ENCODE results near the gene CPO.
"Not testable (repeated sequence)": the region's sequence is repeated elsewhere in the genome, so short reads cannot be mapped to it uniquely, and the experiment has no call there.

CPO gene, protein sequence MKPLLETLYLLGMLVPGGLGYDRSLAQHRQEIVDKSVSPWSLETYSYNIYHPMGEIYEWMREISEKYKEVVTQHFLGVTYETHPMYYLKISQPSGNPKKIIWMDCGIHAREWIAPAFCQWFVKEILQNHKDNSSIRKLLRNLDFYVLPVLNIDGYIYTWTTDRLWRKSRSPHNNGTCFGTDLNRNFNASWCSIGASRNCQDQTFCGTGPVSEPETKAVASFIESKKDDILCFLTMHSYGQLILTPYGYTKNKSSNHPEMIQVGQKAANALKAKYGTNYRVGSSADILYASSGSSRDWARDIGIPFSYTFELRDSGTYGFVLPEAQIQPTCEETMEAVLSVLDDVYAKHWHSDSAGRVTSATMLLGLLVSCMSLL

DNA sequence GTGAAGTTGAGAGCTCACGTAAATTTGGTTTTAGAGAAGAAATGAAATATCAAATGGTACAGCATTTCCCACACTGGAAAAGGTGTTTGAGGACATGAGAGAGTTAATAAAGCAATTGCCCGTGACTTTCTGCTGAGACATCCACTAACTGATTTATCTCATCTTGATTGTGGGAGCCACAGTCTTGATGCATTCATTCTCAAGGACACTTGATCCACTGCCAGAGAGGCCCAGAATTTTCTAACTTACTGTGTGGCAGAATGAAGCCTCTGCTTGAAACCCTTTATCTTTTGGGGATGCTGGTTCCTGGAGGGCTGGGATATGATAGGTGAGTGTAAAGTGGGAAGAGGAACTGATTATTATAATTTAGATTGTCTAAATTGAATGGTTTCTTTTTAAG is at the start of gene CPO:
Gene CPO (plus strand): TSS at position 179 of the 400 bp plus-strand sequence. CDS start 82 bp downstream, at position 261.
- no peak for DNase-seq (ENCODE audit: low read depth in 3 of 3, low spot score in 1 of 3)

GRCh38 chr2:206890179-206890578 is 49.1 kb upstream of the CPO start:
- DNase-seq (ENCODE audit: low read depth in 3 of 3, low spot score in 1 of 3): no peak

- no peak for DNase-seq (ENCODE audit: low read depth in 3 of 3, low spot score in 1 of 3)
Measured at GRCh38 chr2:206890926-206891325, 48.4 kb upstream of the CPO start.

DNA sequence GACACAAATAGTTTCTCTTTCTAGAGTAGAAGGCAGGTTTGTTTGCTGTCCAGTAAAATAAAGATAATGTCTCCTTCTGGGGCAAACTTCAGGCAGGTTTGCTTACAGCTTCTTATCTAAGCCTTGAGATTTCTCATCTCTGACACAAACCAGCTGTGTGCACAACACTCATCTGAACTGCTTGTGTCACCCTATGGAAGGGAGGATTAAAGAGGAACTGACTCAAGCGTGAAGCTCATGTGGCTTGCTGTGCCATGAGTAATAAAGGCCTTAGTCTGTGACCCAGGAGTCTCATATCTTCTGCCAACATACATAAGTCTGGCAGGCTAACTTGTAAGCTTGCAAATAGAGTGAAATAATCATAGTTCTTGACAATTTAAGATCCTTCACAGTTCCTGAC is 24.2 kb upstream of the CPO start:
- DNase-seq (ENCODE audit: low read depth in 3 of 3, low spot score in 1 of 3): no peak

GRCh38 chr2:206918263-206918662 is 21.1 kb upstream of the CPO start:
- DNase-seq (ENCODE audit: low read depth in 3 of 3, low spot score in 1 of 3): no peak

GRCh38 chr2:206920310-206920709 is 19.0 kb upstream of the CPO start:
- DNase-seq (ENCODE audit: low read depth in 3 of 3, low spot score in 1 of 3): no peak

GRCh38 chr2:206920951-206921350 is 18.4 kb upstream of the CPO start:
- no peak for DNase-seq (ENCODE audit: low read depth in 3 of 3, low spot score in 1 of 3)

DNA sequence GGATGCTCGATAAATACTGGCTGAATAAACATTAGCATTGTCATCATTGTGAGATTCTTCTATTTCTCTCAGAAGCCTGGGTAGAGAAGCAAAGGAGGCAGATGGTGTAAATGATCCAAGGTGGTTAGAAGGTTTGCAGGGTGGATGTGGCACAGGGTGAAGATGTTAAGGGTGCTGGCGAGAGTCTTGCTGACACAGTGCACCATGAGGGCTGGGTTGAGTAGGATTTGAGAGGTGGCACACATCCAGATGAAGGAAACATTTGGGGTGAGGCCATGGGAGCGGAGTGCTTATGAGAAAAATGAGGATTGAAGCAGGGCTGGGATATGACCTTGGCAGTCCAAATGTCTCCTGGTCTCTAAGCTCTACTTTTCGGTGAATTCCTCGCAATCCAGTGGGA is 17.8 kb upstream of the CPO start:
- DNase-seq (ENCODE audit: low read depth in 3 of 3, low spot score in 1 of 3): no peak

DNA sequence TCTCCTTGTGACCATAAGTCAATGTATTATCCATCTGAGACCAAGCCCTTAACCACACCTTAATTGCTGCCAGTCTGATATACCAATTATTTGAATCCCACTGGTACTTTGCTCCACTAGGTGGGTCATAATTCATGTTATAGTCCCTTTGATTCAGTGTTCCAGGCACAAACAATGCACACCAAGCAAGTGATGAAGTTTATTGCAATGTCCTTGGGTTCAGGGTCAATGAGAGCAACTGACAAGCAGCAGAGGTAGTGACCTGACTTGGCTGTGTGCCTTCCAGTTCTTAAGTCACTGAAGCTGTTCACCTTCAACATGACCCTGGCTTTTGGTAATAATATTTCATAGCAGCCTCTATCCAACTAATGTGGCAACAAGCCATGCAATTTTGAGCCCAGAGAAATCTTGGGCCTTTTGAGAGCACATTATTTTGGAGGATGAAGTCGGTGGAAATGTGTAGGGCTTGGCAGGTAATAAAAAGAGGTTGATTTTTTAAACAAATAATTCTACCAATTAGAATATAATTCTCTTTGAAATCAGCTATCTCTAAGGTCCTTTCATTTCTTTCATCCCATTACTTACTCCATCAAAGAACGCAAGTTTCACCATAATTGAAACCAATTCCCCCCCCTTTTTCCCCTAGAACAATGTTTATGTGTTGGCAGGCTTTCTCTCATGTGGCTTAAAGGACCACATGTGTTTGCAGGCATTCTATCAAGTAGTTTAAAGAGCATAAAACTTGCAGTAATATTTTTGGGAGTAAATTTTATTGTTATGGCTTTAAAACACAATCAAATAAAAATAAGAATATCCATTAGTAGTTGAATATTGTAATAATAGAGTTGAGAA is 3.1 kb upstream of the CPO start:
- DNase-seq (ENCODE audit: low read depth in 3 of 3, low spot score in 1 of 3): no peak

GRCh38 chr2:206936843-206937230 is 2.5 kb upstream of the CPO start:
- no peak for DNase-seq (ENCODE audit: low read depth in 3 of 3, low spot score in 1 of 3)

DNA sequence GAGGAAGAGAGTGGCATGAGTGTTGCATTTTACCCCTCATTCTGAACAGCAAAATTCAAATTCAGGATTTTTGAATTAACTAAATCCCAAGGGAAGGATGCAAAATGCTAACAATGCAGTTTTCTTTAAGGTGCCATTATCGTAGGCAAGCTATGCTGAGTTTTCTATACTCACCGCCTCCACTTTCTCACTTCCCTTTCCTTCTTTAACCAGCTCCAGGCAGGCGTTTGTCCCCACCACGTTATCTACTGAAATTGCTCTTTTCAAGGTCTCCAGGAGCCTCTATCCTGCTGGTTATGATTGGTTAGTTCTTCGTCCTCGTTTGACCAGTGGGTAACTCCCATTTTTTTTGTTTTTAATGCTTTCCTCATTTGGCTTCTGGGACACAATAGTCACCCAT is 1.8 kb upstream of the CPO start:
- no peak for DNase-seq (ENCODE audit: low read depth in 3 of 3, low spot score in 1 of 3)

DNA sequence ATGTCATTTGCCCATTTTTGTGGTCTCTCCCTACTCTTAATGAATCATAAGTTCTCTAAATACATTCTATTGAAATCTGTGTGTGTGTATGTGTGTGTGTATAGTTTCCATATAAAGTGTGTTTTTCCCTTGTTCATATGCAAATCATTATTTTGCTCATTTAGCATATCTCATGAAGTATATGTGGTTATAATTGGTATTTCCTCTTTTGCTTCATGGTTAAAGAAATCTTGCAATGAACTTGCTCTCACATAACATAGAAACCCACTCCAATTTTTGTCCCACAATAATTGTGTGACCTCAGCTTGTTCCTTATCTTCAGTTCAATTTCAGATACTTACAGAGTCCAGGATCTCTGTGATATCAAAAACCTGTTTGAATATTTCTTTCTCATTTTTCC is 1.2 kb downstream of the CPO start:
- DNase-seq (ENCODE audit: low read depth in 3 of 3, low spot score in 1 of 3): no peak

GRCh38 chr2:206942592-206943478 is 3.5 kb downstream of the CPO start:
- no peak for DNase-seq (ENCODE audit: low read depth in 3 of 3, low spot score in 1 of 3)

DNA sequence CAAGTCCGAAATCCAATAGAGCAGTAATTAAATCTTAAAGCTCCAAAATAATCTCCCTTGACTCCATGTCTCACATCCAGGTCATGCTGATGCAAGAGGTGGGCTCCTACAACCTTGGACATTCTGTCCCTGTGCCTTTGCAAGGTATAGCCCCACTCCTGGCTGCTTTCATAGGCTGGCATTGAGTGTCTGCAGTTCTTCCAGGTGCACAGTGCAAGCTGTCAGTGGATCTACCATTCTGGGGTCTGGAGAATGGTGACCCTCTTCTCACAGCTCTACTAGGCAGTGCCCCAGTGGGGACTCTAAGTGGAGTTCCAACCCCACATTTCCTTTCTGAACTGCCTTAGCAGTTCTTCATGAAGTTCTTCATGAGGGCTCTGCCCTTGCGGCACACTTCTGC is 14.1 kb downstream of the CPO start:
- not testable (repeated sequence) for DNase-seq (ENCODE audit: low read depth in 3 of 3, low spot score in 1 of 3)

- no peak for DNase-seq (ENCODE audit: low read depth in 3 of 3, low spot score in 1 of 3)
Measured at GRCh38 chr2:206955253-206955652, 15.9 kb downstream of the CPO start.

- DNase-seq (ENCODE audit: low read depth in 3 of 3, low spot score in 1 of 3): no peak
Measured at GRCh38 chr2:206958261-206958660, 18.9 kb downstream of the CPO start.

- no peak for DNase-seq (ENCODE audit: low read depth in 3 of 3, low spot score in 1 of 3)
Measured at GRCh38 chr2:206962966-206963365, 23.6 kb downstream of the CPO start.

DNA sequence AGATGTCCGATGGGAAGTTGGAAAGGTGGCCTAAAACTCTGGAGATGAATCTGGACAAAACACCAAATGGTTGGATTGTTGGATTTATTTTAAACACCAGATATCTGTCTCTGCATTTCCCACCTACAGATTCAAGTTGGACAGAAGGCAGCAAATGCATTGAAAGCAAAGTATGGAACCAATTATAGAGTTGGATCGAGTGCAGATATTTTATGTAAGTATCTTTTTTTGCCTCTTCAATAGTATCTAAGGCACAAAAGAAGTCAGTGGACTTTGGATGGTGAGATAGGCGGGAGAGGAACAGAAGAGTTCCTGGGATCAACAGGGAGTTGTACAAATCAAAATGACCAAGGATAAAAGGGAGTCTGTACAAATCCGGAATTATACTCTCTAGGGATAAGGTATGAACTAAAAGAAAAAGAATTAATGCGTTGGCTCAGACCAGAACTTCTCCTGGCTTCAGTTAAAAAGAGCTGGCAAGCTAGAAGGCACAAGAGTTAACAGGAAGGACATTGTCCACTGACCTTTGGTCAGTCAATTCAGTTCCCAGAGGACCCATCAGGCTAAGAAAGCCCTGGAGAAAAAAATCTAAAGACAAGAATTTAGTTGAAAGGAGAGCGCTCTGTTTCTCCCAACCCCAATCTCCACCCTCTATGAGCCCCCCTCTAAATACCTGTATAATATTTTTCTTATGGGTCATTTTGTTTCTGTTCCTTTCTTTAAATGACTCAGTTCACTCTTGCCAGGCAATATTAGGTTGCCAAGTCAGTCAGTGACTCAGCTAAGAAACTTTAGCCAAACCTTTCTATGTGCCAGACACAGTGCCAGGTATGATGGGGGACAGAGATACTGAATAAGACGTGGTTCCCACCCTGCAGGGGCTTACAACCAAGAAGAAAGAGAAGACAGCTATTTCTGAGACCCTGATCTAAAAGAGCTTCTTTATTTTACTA is 29.1 kb downstream of the CPO start:
- DNase-seq (ENCODE audit: low read depth in 3 of 3, low spot score in 1 of 3): no peak

DNA sequence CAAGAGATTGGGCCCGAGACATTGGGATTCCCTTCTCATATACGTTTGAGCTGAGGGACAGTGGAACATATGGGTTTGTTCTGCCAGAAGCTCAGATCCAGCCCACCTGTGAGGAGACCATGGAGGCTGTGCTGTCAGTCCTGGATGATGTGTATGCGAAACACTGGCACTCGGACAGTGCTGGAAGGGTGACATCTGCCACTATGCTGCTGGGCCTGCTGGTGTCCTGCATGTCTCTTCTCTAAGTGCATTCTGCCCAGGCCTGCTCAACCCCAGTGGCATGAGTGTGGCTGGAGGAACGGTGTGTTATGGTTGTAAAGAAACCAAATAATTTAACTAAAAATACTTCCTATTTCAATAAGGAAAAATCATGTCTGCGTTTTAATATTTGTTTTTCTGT is 29.9 kb downstream of the CPO start:
- no peak for DNase-seq (ENCODE audit: low read depth in 3 of 3, low spot score in 1 of 3)

Data from stimulated activated CD4-positive, alpha-beta T cell treated with anti-CD3 and anti-CD28 coated beads, TNF-alpha, amount 100 ng/mL, for 1 hour (primary cell).